GM12878 (cell line): ENCODE measurements around the gene ANO6. TPM values are rescaled to one million over a fixed set of nuclear protein-coding genes. Genes with fewer than 3 reads are reported as not detected.

Experiments used
- ATAC-seq: fragments of 200-7000 bp; cut with Tn5 transposase; 3 replicates; pipeline ENCODE4 v1.9.1; 2020; ENCODE audit warnings: mild to moderate bottlenecking, moderate library complexity
- BruUV-seq: library from RNA; stranded (reverse); fragments of 400-500 nt; replicated peaks from 2 replicates; lab custom pipeline; 2021; lab: Mats Ljungman, UMichigan
- CTCF ChIA-PET: fragments of 300-600 bp; sonication (Branson Sonifier 250); formaldehyde crosslinking; extraction: SDS; loops from one replicate; lab custom pipeline; 2021; ENCODE audit warnings: inconsistent platforms; lab: Yijun Ruan, JAX
- POLR2A ChIA-PET: fragments of 350-600 bp; formaldehyde crosslinking; extraction: SDS; loops from one replicate; lab custom pipeline; 2021; ENCODE audit warnings: inconsistent platforms; lab: Charles Lee
- RAD21 ChIA-PET: fragments of 300-600 bp; sonication (Branson Sonifier 250); formaldehyde crosslinking; loops from one replicate; lab custom pipeline; 2023; ENCODE audit warnings: antibody characterized with exemption; ENCODE audit not compliant: unreplicated experiment; lab: Charles Lee
- SMC1A ChIA-PET: fragments of 300-600 bp; sonication (Branson Sonifier 250); formaldehyde crosslinking; loops from one replicate; lab custom pipeline; 2023; ENCODE audit not compliant: unreplicated experiment, uncharacterized antibody; lab: Charles Lee
- DNase-seq: peaks from one replicate; pipeline ENCODE4 v3.0.0-alpha.2; 2011; ENCODE audit warnings: low read depth, low spot score
- FAIRE-seq: peaks from 3 replicates; lab custom pipeline; 2011; peaks lifted over from hg19 to GRCh38; lab: Jason Lieb, UNC
- H2AFZ ChIP-seq: 2 replicates; pipeline ENCODE4 v1.6.0; 2011; ENCODE audit warnings: low read depth, low read length, control low read depth; ENCODE audit not compliant: control insufficient read depth
- H3K27ac ChIP-seq: 2 replicates; pipeline ENCODE4 v1.5.1; 2011; ENCODE audit warnings: control low read depth; ENCODE audit not compliant: control insufficient read depth, insufficient read depth
- H3K27me3 ChIP-seq, 2 experiments: replicated peaks in 1 of 2; 2 replicates each; pipeline versions ENCODE4 v1.6.0 to v1.6.1; 2011; ENCODE audit warnings: low read length in 1 of 2; ENCODE audit not compliant: control insufficient read depth in 2 of 2, insufficient read depth in 2 of 2
- H3K36me3 ChIP-seq, 2 experiments: 2 replicates each; pipeline ENCODE4 v1.5.1; 2011; ENCODE audit warnings: low read length in 1 of 2; ENCODE audit not compliant: control insufficient read depth in 2 of 2, insufficient read depth in 2 of 2
- H3K4me1 ChIP-seq: 2 replicates; pipeline ENCODE4 v1.6.1; 2011; ENCODE audit warnings: mild to moderate bottlenecking, low read length, moderate library complexity, mixed read lengths; ENCODE audit not compliant: control insufficient read depth, insufficient read depth
- H3K4me2 ChIP-seq: 2 replicates; pipeline ENCODE4 v1.6.0; 2011; ENCODE audit warnings: control low read depth; ENCODE audit not compliant: control insufficient read depth, insufficient read depth
- H3K4me3 ChIP-seq: fragments of 200-600 bp; sonication (generic); 2 replicates; pipeline ENCODE4 v1.5.1; 2016
- H3K79me2 ChIP-seq: 2 replicates; pipeline ENCODE4 v1.6.0; 2011; ENCODE audit warnings: low read length; ENCODE audit not compliant: control insufficient read depth, insufficient read depth
- H3K9ac ChIP-seq: 2 replicates; pipeline ENCODE4 v1.8.0; 2011; ENCODE audit warnings: low read length, control low read depth, mixed read lengths; ENCODE audit not compliant: control insufficient read depth, insufficient read depth
- H3K9me3 ChIP-seq: replicated peaks from 3 replicates; pipeline ENCODE4 v1.5.1; 2011; ENCODE audit warnings: mild to moderate bottlenecking, low read length; ENCODE audit not compliant: control insufficient read depth, insufficient read depth
- H4K20me1 ChIP-seq: 2 replicates; pipeline ENCODE4 v1.6.0; 2011; ENCODE audit not compliant: control insufficient read depth, insufficient read depth
- ZZZ3 ChIP-seq: IDR thresholded peaks from 2 replicates; pipeline ENCODE4 v1.6.1; 2011; ENCODE audit warnings: low read depth; ENCODE audit not compliant: control insufficient read depth, insufficient read length
- WGBS: methylation state at CpG from one replicate; pipeline ENCODE4 v1.1.6; 2016; ENCODE audit warnings: low lambda C conversion rate; ENCODE audit not compliant: insufficient replicate concordance, insufficient coverage; ENCODE audit errors: missing lambda C conversion rate; 5-methylcytosine and 5-hydroxymethylcytosine counted together
- in situ Hi-C: fragments of 300-500 bp; cut with MboI; formaldehyde crosslinking; loops from 9 replicates; pipeline ENCODE4 v1.14.3; 2018; ENCODE audit warnings: mixed read lengths
- intact Hi-C: fragments of 100-400 bp; cut with micrococcal nuclease; formaldehyde crosslinking; loops from one replicate; pipeline ENCODE4 v1.14.2; 2022; ENCODE audit not compliant: unreplicated experiment
- polyA plus RNA-seq, 11 experiments: library from polyadenylated mRNA; depleted of rRNA in 4 of 11; unstranded in 6 of 11; stranded (reverse) in 5 of 11; fragments of >200 nt; fragmentation: Nextera tagmentation in 4 of 11; fragmentation: Illumina TruSeq in 1 of 11; extraction: Ambion mirVana in 4 of 11; extraction: Trizol in 1 of 11; gene quantifications; 1 replicate in 1 of 11; 2 replicates in 10 of 11; pipeline versions ENCODE4 v1.2.1 to v1.2.3, GENCODE V29; 2011 to 2016; ENCODE audit warnings: inconsistent platforms in 2 of 11, missing spikeins in 2 of 11, low read depth in 1 of 11
- total RNA-seq, 4 experiments: library from RNA; depleted of rRNA in 3 of 4; stranded (reverse); fragments of >200 nt in 3 of 4; fragmentation: Illumina TruSeq in 1 of 4; extraction: Trizol in 1 of 4; gene quantifications; 2 replicates each; pipeline versions ENCODE4 v1.2.1 to v1.2.3, GENCODE V29; 2013 to 2021
- TF ChIP-seq, protein P1 (sequence below): fragments of 450-650 bp; IDR thresholded peaks from 2 replicates; pipeline ENCODE4 v1.6.1; 2017; ENCODE audit warnings: low read depth, mild to moderate bottlenecking, moderate library complexity

Gene ANO6
- total and polyA plus RNA-seq, 10 of the 15 experiments (the other 5 are each of a cell fraction or from before 2014, with no cell fraction given) = 4.6 to 30.3 (median 26.0) TPM

DNA sequence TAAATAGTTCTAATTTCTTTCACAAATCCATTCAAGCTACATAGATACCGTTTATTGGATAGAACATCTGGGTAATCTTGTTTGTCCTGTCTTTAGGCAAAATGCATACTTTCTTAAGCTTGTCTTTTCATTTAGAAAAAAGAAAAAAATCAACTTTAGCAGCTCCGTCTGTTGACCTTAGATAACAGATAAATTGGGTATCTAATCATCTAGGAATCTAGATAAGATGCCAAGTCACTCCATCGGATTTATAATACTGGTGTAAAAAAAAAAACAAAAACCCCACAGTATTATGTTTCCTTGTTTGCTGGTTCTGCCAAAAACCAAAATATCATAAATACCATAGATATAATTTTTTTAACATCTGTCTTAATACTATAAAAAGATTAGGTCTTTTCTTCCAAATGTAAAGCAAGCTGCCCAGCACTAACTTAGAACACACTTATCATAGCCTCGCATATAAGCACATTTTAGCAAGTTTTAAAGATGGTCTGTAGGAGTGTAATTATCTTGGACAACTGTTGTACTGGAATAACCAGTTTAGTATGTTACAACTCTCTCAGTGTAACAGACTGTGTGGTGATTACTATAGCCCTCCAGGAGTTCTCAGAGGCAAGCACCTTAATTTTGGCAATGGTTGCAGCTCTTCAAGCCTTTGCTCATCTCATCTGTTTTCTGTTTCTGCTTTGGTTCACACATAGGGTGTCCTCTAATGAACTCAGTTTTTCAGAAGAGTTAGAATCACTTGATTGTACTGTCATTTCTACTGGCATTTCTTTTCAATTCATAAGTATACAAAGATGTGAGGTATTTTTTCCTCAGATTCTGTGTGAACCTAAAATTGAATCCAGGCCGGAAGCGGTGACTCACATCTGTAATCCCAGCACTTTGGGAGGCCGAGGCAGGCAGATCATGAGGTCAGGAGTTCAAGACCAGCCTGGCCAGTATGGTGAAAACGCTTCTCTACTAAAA lies 83.1 kb downstream of the ANO6 start:
- H3K4me3 ChIP-seq = no peak overlapping the region
- POLR2A ChIA-PET = interaction anchor here (0.5 kb wide), 1 partner anchor 20 kb away, joined by 3 read pairs; no protein-coding TSS in a partner anchor
- DNase-seq = no peak
- no peaks in the 10 kb centered on the region; a peak in 2 of 4 replicates for H3K36me3 ChIP-seq
- no peaks in the 10 kb centered on the region for H3K27me3 ChIP-seq
- FAIRE-seq = no peak
- CTCF ChIA-PET = no interaction called here
- no peaks in the 10 kb centered on the region for H3K79me2 ChIP-seq
- H3K9ac ChIP-seq = no peak overlapping the region
- no peak overlapping the region for H3K27ac ChIP-seq
- TF ChIP-seq, protein P1, sequence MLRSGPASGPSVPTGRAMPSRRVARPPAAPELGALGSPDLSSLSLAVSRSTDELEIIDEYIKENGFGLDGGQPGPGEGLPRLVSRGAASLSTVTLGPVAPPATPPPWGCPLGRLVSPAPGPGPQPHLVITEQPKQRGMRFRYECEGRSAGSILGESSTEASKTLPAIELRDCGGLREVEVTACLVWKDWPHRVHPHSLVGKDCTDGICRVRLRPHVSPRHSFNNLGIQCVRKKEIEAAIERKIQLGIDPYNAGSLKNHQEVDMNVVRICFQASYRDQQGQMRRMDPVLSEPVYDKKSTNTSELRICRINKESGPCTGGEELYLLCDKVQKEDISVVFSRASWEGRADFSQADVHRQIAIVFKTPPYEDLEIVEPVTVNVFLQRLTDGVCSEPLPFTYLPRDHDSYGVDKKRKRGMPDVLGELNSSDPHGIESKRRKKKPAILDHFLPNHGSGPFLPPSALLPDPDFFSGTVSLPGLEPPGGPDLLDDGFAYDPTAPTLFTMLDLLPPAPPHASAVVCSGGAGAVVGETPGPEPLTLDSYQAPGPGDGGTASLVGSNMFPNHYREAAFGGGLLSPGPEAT = no peak
- no peak for TF ChIP-seq ZZZ3
- TF ChIP-seq, all 136 proteins: peak for 0
- no peak for ATAC-seq
- WGBS = 85% methylated on average over 8 of the region's 8 CpGs
- no peaks in the 10 kb centered on the region for H3K9me3 ChIP-seq
- H3K4me2 ChIP-seq = no peak overlapping the region
- BruUV-seq = no TSS peak
- no peaks in the 10 kb centered on the region for H3K4me1 ChIP-seq
- intact Hi-C loops = no loop called here
- no peaks in the 10 kb centered on the region for H4K20me1 ChIP-seq
- in situ Hi-C loops = no loop called here
- ChIA-PET SMC1A (interaction anchor here (0.9 kb wide), 1 partner anchor 10 kb away, joined by 4 read pairs; no protein-coding TSS in a partner anchor), RAD21 (interaction anchor here (1.1 kb wide), 1 partner anchor 129 kb away, joined by 3 read pairs; no protein-coding TSS in a partner anchor)
- no peak overlapping the region for H2AFZ ChIP-seq
